Measurements from ENCODE around the gene FAT1.
"Not testable (repeated sequence)": the region's sequence is repeated elsewhere in the genome, so short reads cannot be mapped to it uniquely, and the experiment has no call there.

Gene FAT1

GRCh38 chr4:186669735-186670134 lies 53.9 kb downstream of the FAT1 start:
- Histone ChIP-seq H3K4me2 (no peak overlapping the region), H3K4me1 (no peaks in the 10 kb centered on the region), H4K20me1 (peaks cover 0 to 73% (median 5%) of the 10 kb centered on the region in 11 experiments; a peak in 11 of 22 replicates), H3K27me3 (no peaks in the 10 kb centered on the region), H3K9ac (no peak overlapping the region), H3K4me3 (no peak overlapping the region), H3K27ac (no peak overlapping the region), H3K36me3 (peaks cover 0 to 82% (median 48%) of the 10 kb centered on the region in 11 experiments; a peak in 17 of 22 replicates), H3K9me3 (replicated peaks in 1 of 11) (0 out of 22 replicates have a peak, but pooled peaks cover 0 to 6% (median 0%) of the 10 kb centered on the region in 11 experiments)
- no peak for TF ChIP-seq Cebpa-rat (IDR thresholded peaks at IDR 0.05)

- Histone ChIP-seq H3K9ac (no peak overlapping the region), H4K20me1 (peaks cover 0 to 74% (median 5%) of the 10 kb centered on the region in 11 experiments; a peak in 11 of 22 replicates), H3K27me3 (no peaks in the 10 kb centered on the region), H3K9me3 (replicated peaks in 1 of 11) (0 out of 22 replicates have a peak, but pooled peaks cover 0 to 6% (median 0%) of the 10 kb centered on the region in 11 experiments), H3K27ac (no peak overlapping the region), H3K4me3 (no peak overlapping the region), H3K4me1 (no peaks in the 10 kb centered on the region), H3K36me3 (peaks cover 0 to 82% (median 48%) of the 10 kb centered on the region in 11 experiments; a peak in 18 of 22 replicates), H3K4me2 (no peak overlapping the region)
- TF ChIP-seq Cebpa-rat (IDR thresholded peaks at IDR 0.05) = no peak
Observed at GRCh38 chr4:186669159-186669731, 54.4 kb downstream of the FAT1 start.

DNA sequence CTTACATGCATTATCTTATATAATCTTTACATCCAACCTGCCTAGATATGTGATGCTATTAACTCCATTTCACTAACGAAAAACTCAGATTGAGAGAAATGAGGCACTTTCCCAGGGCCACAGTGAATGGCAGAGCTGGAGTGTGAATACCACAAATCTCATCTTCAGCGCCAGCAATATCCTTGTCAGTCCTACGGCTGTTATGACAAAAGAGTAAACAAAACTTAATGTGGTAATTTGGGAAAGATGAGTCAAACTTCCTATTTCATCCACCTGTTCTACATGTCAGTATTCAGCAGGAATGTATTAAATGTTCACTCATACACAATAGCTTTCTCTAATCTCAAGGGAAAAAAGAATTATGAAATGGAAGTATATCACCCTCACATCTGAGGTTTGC lies 56.9 kb downstream of the FAT1 start:
- Histone ChIP-seq H3K9me3 (replicated peaks in 1 of 11) (0 out of 22 replicates have a peak, but pooled peaks cover 0 to 6% (median 0%) of the 10 kb centered on the region in 11 experiments), H3K27me3 (no peaks in the 10 kb centered on the region), H4K20me1 (peaks cover 0 to 70% (median 5%) of the 10 kb centered on the region in 11 experiments; a peak in 11 of 22 replicates), H3K4me1 (no peaks in the 10 kb centered on the region), H3K9ac (no peak overlapping the region), H3K36me3 (peaks cover 0 to 90% (median 63%) of the 10 kb centered on the region in 11 experiments; a peak in 18 of 22 replicates), H3K4me3 (no peak overlapping the region), H3K4me2 (no peak overlapping the region), H3K27ac (no peak overlapping the region)
- TF ChIP-seq Cebpa-rat (IDR thresholded peaks at IDR 0.05) = no peak

DNA sequence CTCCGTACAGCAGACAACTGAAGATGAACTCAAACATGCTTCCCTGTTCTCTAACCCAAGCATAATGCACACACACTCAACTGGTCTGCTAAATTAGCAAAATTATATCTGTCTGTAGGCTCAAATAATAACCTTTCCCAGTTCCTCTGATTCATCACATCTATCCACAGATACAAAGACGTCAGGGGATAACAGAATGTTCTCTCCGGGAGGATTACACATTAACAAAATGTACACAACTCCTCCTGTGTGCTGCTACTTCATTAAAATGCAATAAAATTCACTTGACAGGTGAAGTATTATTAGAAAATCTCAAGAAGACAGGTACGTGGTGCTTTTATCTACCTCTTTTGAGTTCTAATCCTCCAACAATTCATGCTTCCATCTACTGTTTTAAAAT lies 57.4 kb downstream of the FAT1 start:
- Histone ChIP-seq H3K4me3 (no peak overlapping the region), H3K4me1 (no peaks in the 10 kb centered on the region), H3K27ac (no peak overlapping the region), H4K20me1 (peaks cover 0 to 69% (median 5%) of the 10 kb centered on the region in 11 experiments; a peak in 11 of 22 replicates), H3K4me2 (no peak overlapping the region), H3K9ac (no peak overlapping the region), H3K9me3 (replicated peaks in 1 of 11) (0 out of 22 replicates have a peak, but pooled peaks cover 0 to 6% (median 0%) of the 10 kb centered on the region in 11 experiments), H3K27me3 (no peaks in the 10 kb centered on the region), H3K36me3 (peaks cover 0 to 90% (median 68%) of the 10 kb centered on the region in 11 experiments; a peak in 20 of 22 replicates)
- TF ChIP-seq Cebpa-rat (IDR thresholded peaks at IDR 0.05) = no peak

GRCh38 chr4:186660403-186660802 lies 63.3 kb downstream of the FAT1 start:
- H4K20me1 ChIP-seq = peaks cover 0 to 68% (median 0%) of the 10 kb centered on the region in 11 experiments; a peak in 8 of 22 replicates
- no peaks in the 10 kb centered on the region for H3K27me3 ChIP-seq
- no peak overlapping the region for H3K4me3 ChIP-seq
- no peak for TF ChIP-seq Cebpa-rat (IDR thresholded peaks at IDR 0.05)
- no peak overlapping the region for H3K9ac ChIP-seq
- H3K4me2 ChIP-seq = no peak overlapping the region
- no peaks in the 10 kb centered on the region for H3K9me3 ChIP-seq (replicated peaks in 1 of 11)
- H3K4me1 ChIP-seq = no peaks in the 10 kb centered on the region
- peaks cover 11 to 98% (median 91%) of the 10 kb centered on the region in 11 experiments; a peak in 21 of 22 replicates for H3K36me3 ChIP-seq
- H3K27ac ChIP-seq = no peak overlapping the region

GRCh38 chr4:186659935-186660334 lies 63.7 kb downstream of the FAT1 start:
- no peaks in the 10 kb centered on the region for H3K9me3 ChIP-seq (replicated peaks in 1 of 11)
- H3K4me2 ChIP-seq = no peak overlapping the region
- peaks cover 11 to 100% (median 94%) of the 10 kb centered on the region in 11 experiments; a peak in 21 of 22 replicates for H3K36me3 ChIP-seq
- no peak for TF ChIP-seq Cebpa-rat (IDR thresholded peaks at IDR 0.05)
- peaks cover 0 to 69% (median 0%) of the 10 kb centered on the region in 11 experiments; a peak in 8 of 22 replicates for H4K20me1 ChIP-seq
- no peaks in the 10 kb centered on the region for H3K27me3 ChIP-seq
- H3K4me1 ChIP-seq = no peaks in the 10 kb centered on the region
- H3K4me3 ChIP-seq = no peak overlapping the region
- no peak overlapping the region for H3K9ac ChIP-seq
- H3K27ac ChIP-seq = no peak overlapping the region

DNA sequence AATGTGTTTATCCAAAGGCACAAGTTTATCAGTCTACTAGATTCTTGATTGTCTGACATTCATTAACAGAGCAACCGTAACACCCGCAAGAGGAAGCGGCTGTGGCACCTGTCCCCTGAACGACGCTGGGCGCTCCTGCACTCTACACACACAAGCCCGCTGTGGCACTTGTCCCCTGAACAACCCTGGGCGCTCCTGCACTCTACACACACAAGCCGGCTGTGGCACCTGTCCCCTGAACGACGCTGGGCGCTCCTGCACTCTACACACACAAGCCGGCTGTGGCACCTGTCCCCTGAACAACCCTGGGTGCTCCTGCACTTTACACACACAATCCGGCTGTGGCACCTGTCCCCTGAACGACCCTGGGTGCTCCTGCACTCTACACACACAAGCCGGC lies 64.2 kb downstream of the FAT1 start:
- not testable (repeated sequence) for H3K4me3 ChIP-seq
- H3K36me3 ChIP-seq = peaks cover 11 to 100% (median 94%) of the 10 kb centered on the region in 11 experiments; a peak in 21 of 22 replicates

DNA sequence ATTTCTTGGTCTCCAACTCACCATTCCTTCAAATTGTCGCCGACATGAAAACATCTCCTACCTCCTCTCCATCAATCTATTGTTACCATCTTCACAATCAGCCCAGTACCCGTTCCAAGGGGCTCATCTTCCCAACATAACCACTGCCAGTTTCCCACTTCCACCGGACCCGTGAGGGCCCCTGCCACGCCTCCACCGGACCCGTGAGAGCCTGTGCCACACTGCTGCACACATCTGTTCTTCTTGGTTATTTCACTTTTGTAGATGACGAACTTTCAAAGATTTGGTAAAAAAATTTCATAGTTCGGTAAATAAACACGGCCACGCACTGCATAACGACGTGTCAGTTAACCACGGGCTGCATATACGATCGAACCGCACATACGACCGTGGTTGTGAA lies 65.0 kb downstream of the FAT1 start:
- Histone ChIP-seq H3K4me2 (no peak overlapping the region), H3K4me1 (0 out of 20 replicates have a peak, but pooled peaks cover 0 to 5% (median 0%) of the 10 kb centered on the region in 10 experiments), H3K4me3 (no peak overlapping the region), H3K36me3 (peaks cover 11 to 100% (median 94%) of the 10 kb centered on the region in 11 experiments; a peak in 21 of 22 replicates), H3K9me3 (replicated peaks in 1 of 11) (no peaks in the 10 kb centered on the region), H3K9ac (no peak overlapping the region), H3K27me3 (no peaks in the 10 kb centered on the region), H3K27ac (no peak overlapping the region), H4K20me1 (peaks cover 0 to 70% (median 0%) of the 10 kb centered on the region in 11 experiments; a peak in 8 of 22 replicates)
- no peak for TF ChIP-seq Cebpa-rat (IDR thresholded peaks at IDR 0.05)

More for the DNA sequence above, 64.2 kb downstream of the FAT1 start:
- not testable (repeated sequence) for H3K9me3 ChIP-seq (replicated peaks in 1 of 11); H3K27ac ChIP-seq; H3K27me3 ChIP-seq; H3K4me1 ChIP-seq; H3K4me2 ChIP-seq; H3K9ac ChIP-seq
- peaks cover 0 to 70% (median 0%) of the 10 kb centered on the region in 11 experiments; a peak in 8 of 22 replicates for H4K20me1 ChIP-seq

GRCh38 chr4:186657764-186658163 lies 65.9 kb downstream of the FAT1 start:
- H3K4me1 ChIP-seq = 0 out of 20 replicates have a peak, but pooled peaks cover 0 to 5% (median 0%) of the 10 kb centered on the region in 10 experiments
- no peaks in the 10 kb centered on the region for H3K27me3 ChIP-seq
- H3K4me3 ChIP-seq = no peak overlapping the region
- H3K4me2 ChIP-seq = no peak overlapping the region
- H3K27ac ChIP-seq = no peak overlapping the region
- no peaks in the 10 kb centered on the region for H3K9me3 ChIP-seq (replicated peaks in 1 of 11)
- peaks cover 0 to 67% (median 0%) of the 10 kb centered on the region in 11 experiments; a peak in 7 of 22 replicates for H4K20me1 ChIP-seq
- no peak for TF ChIP-seq Cebpa-rat (IDR thresholded peaks at IDR 0.05)
- H3K36me3 ChIP-seq = peaks cover 11 to 100% (median 87%) of the 10 kb centered on the region in 11 experiments; a peak in 21 of 22 replicates
- no peak overlapping the region for H3K9ac ChIP-seq

Measured in BLaER1 treated with 17β-estradiol and CSF1 and Interleukin-3, amounts not matched to agents 10 nM and 100 nM (cell line).